ENCODE measurements around the gene TLE5.
"Not testable (repeated sequence)": the region's sequence is repeated elsewhere in the genome, so short reads cannot be mapped to it uniquely, and the experiment has no call there.

The TLE5 gene

DNA sequence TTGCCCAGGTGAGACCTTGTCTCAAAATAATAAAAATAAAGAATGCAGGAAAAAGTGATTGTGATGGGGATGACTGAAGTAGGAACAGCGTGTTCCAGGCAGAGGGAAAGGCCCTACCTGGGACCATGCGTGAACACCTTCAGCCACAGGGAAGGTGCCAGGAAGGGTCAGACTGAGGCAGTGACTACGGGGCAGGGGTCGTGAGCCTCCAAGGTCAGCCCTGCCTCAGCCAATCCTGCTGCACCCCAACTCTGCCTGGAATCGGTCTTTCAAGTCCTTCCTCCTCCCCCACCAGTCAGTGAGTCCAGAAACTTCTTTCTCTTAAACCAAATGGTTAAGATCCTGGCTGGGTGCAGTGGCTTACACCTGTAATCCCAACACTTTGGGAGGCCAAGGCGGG lies 17.1 kb downstream of the TLE5 start:
- DNase-seq (ENCODE audit: low spot score) = no peak

- no peak for DNase-seq (ENCODE audit: low spot score)
Observed at GRCh38 chr19:3042621-3043267, 19.6 kb downstream of the TLE5 start.

- no peak for DNase-seq (ENCODE audit: low spot score)
Observed at GRCh38 chr19:3041761-3042620, 20.3 kb downstream of the TLE5 start.

- DNase-seq (ENCODE audit: low spot score) = no peak
Observed at GRCh38 chr19:3041327-3041726, 21.0 kb downstream of the TLE5 start.

- no peak for DNase-seq (ENCODE audit: low spot score)
Observed at GRCh38 chr19:3039641-3040077, 22.6 kb downstream of the TLE5 start.

- DNase-seq (ENCODE audit: low spot score) = no peak
Observed at GRCh38 chr19:3039125-3039524, 23.2 kb downstream of the TLE5 start.

GRCh38 chr19:3038214-3038613 lies 24.1 kb downstream of the TLE5 start:
- no peak for DNase-seq (ENCODE audit: low spot score)

- not testable (repeated sequence) for DNase-seq (ENCODE audit: low spot score)
Observed at GRCh38 chr19:3036977-3037544, 25.2 kb downstream of the TLE5 start.

DNA sequence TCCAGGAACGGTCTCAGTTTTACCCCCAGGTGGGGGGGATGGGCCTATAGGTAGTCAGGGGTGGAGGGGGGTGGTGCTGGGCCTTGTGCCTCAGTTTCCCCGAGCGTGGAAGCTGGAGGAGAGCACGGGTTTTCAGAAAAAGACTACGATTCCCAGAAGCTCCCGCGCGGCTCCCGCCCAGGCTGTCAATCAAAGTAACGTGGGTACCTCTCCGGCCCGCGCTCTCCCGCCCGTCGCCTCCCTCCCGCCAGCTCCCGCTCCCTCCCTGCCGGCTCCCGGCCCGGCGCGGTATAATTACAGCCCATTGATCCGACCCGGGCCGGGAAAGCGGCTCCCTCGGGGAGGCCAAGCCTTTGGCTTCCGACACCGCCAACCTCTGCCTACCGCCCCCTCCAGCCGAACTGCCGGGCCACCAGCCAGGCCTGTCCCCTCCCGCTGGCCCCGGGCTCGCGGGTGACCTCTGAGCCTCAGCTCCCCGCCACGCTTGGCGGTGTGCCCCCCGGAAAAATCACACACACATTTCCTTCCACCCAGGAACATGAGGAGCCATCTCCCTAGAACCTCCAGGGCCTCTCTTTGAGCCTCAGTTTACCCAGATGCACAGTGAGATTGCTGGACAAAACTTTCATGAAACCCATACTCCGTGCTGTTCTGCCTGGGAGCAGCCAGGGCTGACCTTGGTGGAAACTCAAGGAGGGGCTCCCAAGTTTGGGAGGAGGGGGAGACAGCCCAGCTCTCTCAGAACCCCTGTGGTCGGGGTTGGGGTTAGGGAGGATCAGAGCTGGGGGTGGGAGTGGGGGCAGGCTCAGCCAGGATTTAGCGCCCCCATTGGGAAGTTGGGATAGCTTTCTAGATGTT lies 25.9 kb downstream of the TLE5 start:
- DNase-seq (ENCODE audit: low spot score) = peak; percentile 84

GRCh38 chr19:3035542-3036118 lies 26.7 kb downstream of the TLE5 start:
- DNase-seq (ENCODE audit: low spot score) = peak; percentile 98

DNA sequence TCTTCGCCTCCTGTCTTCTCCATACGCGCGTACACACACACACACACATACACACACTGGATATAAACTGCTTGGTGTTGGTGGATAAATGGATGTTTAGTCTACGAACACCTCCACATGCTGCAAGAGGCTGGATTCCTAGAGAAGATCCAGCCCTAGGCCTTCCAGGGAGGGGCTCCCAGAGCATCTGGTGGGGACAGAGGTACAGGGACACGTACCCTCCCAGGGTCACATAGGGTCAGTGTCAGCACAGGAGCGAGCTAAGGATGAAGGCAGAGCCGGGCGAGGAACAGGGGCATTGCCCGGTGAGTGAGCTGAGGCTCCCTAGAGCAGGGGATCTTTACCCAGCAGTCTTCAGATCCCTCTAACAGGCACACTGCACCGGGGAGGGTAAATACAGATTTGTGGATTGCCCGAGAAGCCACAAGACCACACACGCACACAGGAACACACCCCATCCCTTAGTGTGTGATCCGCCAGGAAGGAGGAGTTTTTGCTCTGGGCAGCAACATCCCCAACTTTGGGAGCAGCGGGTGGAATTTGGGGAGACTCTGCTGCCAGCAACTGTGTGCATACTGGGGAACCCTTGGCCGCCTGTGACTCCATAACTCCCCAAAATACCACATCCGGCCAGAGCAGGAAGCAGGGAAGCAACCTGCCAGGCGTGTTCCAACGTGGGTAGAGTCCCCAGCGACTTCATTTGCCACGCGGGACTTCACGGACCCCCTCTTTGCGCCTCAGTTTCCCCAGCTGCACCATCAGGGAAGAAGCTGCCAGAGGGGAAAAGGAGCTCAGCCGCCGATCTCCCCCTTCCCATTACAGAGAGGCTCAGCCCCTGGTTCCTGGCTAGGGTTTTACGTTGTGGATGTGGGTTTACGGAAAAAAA lies 27.4 kb downstream of the TLE5 start:
- DNase-seq (ENCODE audit: low spot score) = no peak

DNA sequence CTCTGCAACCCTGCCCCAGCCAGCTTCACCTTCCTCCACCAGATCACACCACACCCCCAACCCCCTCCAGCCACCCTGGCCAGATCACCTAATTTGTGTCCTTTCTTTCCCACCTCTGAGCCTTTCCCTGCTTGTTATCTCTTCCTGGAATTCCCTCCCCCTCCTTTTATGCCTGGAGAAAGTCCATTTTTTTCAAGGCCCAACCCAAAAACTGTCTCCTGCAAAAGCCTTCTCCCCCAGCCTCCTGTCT lies 28.0 kb downstream of the TLE5 start:
- no peak for DNase-seq (ENCODE audit: low spot score)

GRCh38 chr19:3033595-3034405 lies 28.5 kb downstream of the TLE5 start:
- DNase-seq (ENCODE audit: low spot score) = no peak

GRCh38 chr19:3031607-3031867 lies 30.8 kb downstream of the TLE5 start:
- no peak for DNase-seq (ENCODE audit: low spot score)

DNA sequence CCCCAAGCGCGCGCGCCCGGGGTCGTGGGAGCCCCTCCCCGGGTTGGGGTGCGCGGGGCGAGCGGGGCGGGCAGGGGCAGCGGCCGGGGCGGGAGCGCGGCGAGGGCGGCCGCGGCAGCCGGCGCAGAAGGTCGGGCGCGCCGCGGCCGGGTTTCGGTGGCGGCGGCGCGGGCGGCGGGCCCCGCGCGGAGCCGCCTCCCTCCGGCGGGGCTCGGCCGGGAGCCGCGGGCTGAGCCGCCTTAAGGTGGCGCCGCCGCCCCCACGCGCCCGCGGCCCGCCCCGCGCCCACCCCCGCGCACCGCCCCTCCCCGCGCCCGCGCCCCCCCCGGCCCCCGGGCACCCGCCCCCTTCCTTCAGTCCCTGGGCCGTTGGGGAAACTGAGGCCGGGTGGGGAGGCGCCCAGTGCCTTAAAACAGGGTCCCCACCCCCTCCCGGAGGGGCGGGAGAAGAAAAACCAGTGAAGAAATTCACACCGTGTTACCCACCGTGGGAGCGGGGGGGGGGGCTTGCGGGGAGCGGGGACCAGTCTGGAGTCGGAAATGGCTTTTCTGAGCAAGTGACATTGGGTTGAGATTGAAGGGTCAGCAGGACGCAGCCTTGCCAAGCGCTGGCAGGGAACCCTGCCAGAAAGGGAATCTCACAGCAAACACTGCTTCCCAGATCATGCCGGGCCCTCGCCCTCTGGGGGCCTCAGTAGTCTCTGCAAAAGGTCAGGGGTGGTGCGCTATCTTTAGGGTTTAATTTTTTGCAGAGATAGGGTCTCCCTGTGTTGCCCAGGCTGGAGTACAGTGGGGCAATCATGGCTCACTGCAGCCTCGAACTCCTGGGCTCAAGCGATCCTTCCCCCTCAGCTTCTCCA lies 33.0 kb downstream of the TLE5 start, which contains the start of gene TLE2:
TSS of gene TLE2 (minus strand) at position 216 of the 859 bp plus-strand sequence. CDS start 376 bp downstream, outside the sequence.
- DNase-seq (ENCODE audit: low spot score) = no peak

DNA sequence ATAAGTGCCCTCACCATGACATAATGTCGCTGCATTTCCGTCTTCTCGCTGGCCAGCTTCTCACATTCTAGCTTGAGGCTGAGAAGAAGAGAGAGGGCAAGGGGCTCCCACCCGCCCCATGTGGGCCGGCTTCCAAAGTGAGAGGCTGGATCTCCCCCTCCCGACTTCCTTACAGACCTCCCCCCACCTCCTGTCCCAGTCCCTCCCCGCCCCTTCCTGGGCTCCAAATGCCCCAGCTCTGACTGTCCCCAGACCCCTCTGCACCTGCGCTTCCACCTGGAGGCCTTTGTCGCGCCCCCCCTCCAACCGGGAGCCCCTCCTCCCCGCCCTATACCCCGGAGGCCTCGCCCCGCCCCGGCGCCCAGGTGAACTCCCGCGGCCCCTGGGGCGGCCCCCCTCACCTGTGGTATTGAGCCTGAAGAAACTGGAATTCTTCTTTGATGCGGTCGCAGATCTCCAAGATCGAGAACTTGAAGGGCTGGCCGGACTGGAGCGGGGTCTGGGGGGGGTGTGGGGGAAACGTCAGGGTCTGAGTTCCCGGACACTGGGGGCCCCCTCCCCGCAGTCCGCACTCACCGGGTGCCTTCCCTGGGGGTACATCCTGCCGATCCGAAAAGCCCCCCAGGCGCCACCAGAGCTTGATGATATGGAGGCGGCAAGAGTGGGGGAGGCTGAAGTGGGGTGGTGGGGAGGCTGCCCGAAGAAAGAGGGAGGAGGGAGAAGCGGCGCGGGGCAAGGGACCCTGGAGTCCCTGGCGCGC lies 33.8 kb downstream of the TLE5 start:
- DNase-seq (ENCODE audit: low spot score) = no peak

DNA sequence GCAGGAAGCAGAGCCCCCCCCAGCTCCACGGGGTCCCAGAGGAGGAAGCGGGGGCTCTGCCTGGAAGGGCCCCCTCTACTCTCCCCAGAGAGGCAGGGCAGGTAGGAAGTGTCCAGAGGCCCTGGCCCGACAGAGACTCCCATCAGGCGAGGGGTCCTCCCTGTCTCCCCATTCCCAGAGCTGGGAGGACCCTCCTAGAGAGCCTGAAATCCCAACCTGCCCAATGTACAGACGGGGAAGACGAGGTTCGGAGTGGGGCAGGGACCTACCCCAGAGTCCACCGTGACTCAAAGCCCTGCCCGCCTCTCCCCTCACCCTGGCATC lies 34.4 kb downstream of the TLE5 start:
- DNase-seq (ENCODE audit: low spot score) = no peak

- DNase-seq (ENCODE audit: low spot score) = no peak
Observed at GRCh38 chr19:3027292-3027691, 35.0 kb downstream of the TLE5 start.

- no peak for DNase-seq (ENCODE audit: low spot score)
Observed at GRCh38 chr19:3026768-3027167, 35.5 kb downstream of the TLE5 start.

Measured in hematopoietic multipotent progenitor cell treated with erythropoietin and hydrocortisone succinate and interleukin-3 and kit ligand, for 17 days (in vitro differentiated cells).